GM13977 (cell line): Measurements from ENCODE around the gene KCNK1.

Experiments used
- DNase-seq: peaks from one replicate; pipeline ENCODE4 v3.0.0; 2012; ENCODE audit warnings: low spot score
- CTCF ChIP-seq: IDR thresholded peaks from 2 replicates; pipeline ENCODE4 v1.5.1; 2012; ENCODE audit warnings: mild to moderate bottlenecking, control low read depth; ENCODE audit not compliant: insufficient read depth; ENCODE audit errors: extremely low read depth, missing control alignments
- in situ Hi-C: fragments of 300-500 bp; cut with MboI; formaldehyde crosslinking; loops from one replicate; pipeline ENCODE4 v1.12.0; 2022; ENCODE audit warnings: low sequenced_read_pairs, low pct_unique_long_range_greater_than_20kb, mixed read lengths, inconsistent platforms; ENCODE audit not compliant: unreplicated experiment

The KCNK1 gene

GRCh38 chr1:233652526-233652925 is 38.6 kb downstream of the KCNK1 start:
- in situ Hi-C loops, result no loop called here
- no peak for TF ChIP-seq CTCF
- no peak for DNase-seq

- DNase-seq, result no peak
- in situ Hi-C loops, result no loop called here
- no peak for TF ChIP-seq CTCF
Observed at GRCh38 chr1:233654658-233655280, 40.9 kb downstream of the KCNK1 start.

GRCh38 chr1:233655301-233655740 is 41.4 kb downstream of the KCNK1 start:
- no peak for DNase-seq
- in situ Hi-C loops, result no loop called here
- TF ChIP-seq CTCF, result no peak

- in situ Hi-C loops, result no loop called here
- TF ChIP-seq CTCF, result no peak
- DNase-seq, result no peak
Observed at GRCh38 chr1:233656032-233656635, 42.2 kb downstream of the KCNK1 start.

- DNase-seq, result no peak
- no peak for TF ChIP-seq CTCF
- in situ Hi-C loops, result no loop called here
Observed at GRCh38 chr1:233656687-233657086, 42.8 kb downstream of the KCNK1 start.

- DNase-seq, result no peak
- in situ Hi-C loops, result no loop called here
- no peak for TF ChIP-seq CTCF
Observed at GRCh38 chr1:233657466-233657865, 43.6 kb downstream of the KCNK1 start.
